K562 (cell line): ENCODE data around the gene STRC.
"Not testable (repeated sequence)": the region's sequence is repeated elsewhere in the genome, so short reads cannot be mapped to it uniquely, and the experiment has no call there.

Source experiments
- LARP7 ChIP-seq: fragments of 450-650 bp; IDR thresholded peaks from 2 replicates; pipeline ENCODE4 v1.6.1; 2016
- POLR2A ChIP-seq: fragments of 450-650 bp; conservative IDR thresholded peaks from 2 replicates; pipeline ENCODE4 v1.6.1; 2016
- POLR2AphosphoS2 ChIP-seq: IDR thresholded peaks from 2 replicates; pipeline ENCODE4 v1.6.1; 2012; ENCODE audit warnings: low read length, improper control_type of control experiment
- RBBP5 ChIP-seq: fragments of 200-600 bp; sonication (generic); IDR thresholded peaks from 2 replicates; pipeline ENCODE4 v1.6.1; 2012; ENCODE audit warnings: borderline replicate concordance, mild to moderate bottlenecking, low read length, control low read depth, inconsistent platforms; ENCODE audit not compliant: insufficient read depth, poor library complexity, severe bottlenecking
- TAF9B ChIP-seq: fragments of 450-650 bp; IDR thresholded peaks from 2 replicates; pipeline ENCODE4 v1.6.1; 2018; ENCODE audit warnings: mild to moderate bottlenecking; ENCODE audit not compliant: partially characterized antibody
- ZNF324 ChIP-seq: fragments of 250-450 bp; sonication (Bioruptor Pico); IDR thresholded peaks from 2 replicates; pipeline ENCODE4 v1.4.0; 2020; ENCODE audit warnings: mild to moderate bottlenecking
- ZNF696 ChIP-seq: fragments of 250-450 bp; sonication (Bioruptor Pico); conservative IDR thresholded peaks from 2 replicates; pipeline ENCODE4 v1.4.0; 2020; ENCODE audit warnings: mild to moderate bottlenecking, moderate library complexity
- ZNF75A ChIP-seq: fragments of 450-650 bp; formaldehyde crosslinking; IDR thresholded peaks from 2 replicates; pipeline ENCODE4 v1.4.0; 2020; ENCODE audit warnings: mild to moderate bottlenecking
- TF ChIP-seq, protein P1 (sequence below): fragments of 250-450 bp; sonication (Bioruptor Pico); IDR thresholded peaks from 2 replicates; pipeline ENCODE4 v1.4.0; 2020
- TF ChIP-seq, protein P2 (sequence below), 3 experiments: IDR thresholded peaks in 2 of 3; conservative IDR thresholded peaks in 1 of 3; 2 replicates each; pipeline ENCODE4 v1.5.1; 2011 to 2012; ENCODE audit warnings: low read length in 3 of 3, mild to moderate bottlenecking in 3 of 3, control low read depth in 2 of 3, improper control_type of control experiment in 1 of 3, inconsistent platforms in 1 of 3, low read depth in 1 of 3, mixed read lengths in 1 of 3, moderate library complexity in 1 of 3; ENCODE audit not compliant: insufficient read depth in 2 of 3
- TF ChIP-seq, protein P3 (sequence below): sonication (generic); IDR thresholded peaks from 2 replicates; pipeline ENCODE4 v1.6.1; 2016

DNA sequence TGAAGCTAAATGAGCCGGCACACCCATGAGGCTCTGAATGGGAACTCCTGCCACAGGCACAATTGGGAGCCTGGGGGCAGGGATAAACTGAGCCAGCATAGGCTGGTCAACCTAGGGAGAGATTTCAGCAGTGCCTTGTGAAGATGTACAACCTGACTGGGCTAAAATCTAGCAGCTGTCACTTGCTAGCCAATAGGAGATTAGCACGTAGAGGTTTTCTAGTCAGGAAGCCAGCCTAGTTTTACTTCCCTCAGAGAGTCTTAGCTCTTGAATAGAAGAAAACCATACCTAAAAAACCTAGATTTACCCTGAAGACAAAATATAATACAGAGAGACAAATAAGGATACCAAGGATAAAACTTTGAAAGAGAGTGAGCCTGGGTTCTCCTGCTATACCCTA is 43.7 kb upstream of the STRC start:
- TF ChIP-seq, protein P1, sequence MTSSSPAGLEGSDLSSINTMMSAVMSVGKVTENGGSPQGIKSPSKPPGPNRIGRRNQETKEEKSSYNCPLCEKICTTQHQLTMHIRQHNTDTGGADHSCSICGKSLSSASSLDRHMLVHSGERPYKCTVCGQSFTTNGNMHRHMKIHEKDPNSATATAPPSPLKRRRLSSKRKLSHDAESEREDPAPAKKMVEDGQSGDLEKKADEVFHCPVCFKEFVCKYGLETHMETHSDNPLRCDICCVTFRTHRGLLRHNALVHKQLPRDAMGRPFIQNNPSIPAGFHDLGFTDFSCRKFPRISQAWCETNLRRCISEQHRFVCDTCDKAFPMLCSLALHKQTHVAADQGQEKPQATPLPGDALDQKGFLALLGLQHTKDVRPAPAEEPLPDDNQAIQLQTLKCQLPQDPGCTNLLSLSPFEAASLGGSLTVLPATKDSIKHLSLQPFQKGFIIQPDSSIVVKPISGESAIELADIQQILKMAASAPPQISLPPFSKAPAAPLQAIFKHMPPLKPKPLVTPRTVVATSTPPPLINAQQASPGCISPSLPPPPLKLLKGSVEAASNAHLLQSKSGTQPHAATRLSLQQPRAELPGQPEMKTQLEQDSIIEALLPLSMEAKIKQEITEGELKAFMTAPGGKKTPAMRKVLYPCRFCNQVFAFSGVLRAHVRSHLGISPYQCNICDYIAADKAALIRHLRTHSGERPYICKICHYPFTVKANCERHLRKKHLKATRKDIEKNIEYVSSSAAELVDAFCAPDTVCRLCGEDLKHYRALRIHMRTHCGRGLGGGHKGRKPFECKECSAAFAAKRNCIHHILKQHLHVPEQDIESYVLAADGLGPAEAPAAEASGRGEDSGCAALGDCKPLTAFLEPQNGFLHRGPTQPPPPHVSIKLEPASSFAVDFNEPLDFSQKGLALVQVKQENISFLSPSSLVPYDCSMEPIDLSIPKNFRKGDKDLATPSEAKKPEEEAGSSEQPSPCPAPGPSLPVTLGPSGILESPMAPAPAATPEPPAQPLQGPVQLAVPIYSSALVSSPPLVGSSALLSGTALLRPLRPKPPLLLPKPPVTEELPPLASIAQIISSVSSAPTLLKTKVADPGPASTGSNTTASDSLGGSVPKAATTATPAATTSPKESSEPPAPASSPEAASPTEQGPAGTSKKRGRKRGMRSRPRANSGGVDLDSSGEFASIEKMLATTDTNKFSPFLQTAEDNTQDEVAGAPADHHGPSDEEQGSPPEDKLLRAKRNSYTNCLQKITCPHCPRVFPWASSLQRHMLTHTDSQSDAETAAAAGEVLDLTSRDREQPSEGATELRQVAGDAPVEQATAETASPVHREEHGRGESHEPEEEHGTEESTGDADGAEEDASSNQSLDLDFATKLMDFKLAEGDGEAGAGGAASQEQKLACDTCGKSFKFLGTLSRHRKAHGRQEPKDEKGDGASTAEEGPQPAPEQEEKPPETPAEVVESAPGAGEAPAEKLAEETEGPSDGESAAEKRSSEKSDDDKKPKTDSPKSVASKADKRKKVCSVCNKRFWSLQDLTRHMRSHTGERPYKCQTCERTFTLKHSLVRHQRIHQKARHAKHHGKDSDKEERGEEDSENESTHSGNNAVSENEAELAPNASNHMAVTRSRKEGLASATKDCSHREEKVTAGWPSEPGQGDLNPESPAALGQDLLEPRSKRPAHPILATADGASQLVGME (CRISPR knock-in tag), result not testable (repeated sequence)
- TF ChIP-seq LARP7; ZNF324 (CRISPR knock-in tag); POLR2AphosphoS2; RBBP5; POLR2A; ZNF75A (CRISPR knock-in tag); ZNF696; TAF9B: not testable (repeated sequence)
- TF ChIP-seq, protein P2, sequence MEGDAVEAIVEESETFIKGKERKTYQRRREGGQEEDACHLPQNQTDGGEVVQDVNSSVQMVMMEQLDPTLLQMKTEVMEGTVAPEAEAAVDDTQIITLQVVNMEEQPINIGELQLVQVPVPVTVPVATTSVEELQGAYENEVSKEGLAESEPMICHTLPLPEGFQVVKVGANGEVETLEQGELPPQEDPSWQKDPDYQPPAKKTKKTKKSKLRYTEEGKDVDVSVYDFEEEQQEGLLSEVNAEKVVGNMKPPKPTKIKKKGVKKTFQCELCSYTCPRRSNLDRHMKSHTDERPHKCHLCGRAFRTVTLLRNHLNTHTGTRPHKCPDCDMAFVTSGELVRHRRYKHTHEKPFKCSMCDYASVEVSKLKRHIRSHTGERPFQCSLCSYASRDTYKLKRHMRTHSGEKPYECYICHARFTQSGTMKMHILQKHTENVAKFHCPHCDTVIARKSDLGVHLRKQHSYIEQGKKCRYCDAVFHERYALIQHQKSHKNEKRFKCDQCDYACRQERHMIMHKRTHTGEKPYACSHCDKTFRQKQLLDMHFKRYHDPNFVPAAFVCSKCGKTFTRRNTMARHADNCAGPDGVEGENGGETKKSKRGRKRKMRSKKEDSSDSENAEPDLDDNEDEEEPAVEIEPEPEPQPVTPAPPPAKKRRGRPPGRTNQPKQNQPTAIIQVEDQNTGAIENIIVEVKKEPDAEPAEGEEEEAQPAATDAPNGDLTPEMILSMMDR (IDR thresholded peaks at IDR 0.05 in 2 of 3, conservative IDR thresholded peaks at IDR 0.05 in 1 of 3; ENCODE audit: insufficient read depth in 2 of 3, low read depth in 1 of 3, low read length in 3 of 3), result not testable (repeated sequence)
- TF ChIP-seq, protein P3, sequence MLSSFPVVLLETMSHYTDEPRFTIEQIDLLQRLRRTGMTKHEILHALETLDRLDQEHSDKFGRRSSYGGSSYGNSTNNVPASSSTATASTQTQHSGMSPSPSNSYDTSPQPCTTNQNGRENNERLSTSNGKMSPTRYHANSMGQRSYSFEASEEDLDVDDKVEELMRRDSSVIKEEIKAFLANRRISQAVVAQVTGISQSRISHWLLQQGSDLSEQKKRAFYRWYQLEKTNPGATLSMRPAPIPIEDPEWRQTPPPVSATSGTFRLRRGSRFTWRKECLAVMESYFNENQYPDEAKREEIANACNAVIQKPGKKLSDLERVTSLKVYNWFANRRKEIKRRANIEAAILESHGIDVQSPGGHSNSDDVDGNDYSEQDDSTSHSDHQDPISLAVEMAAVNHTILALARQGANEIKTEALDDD, result not testable (repeated sequence)
